H9 (cell line): Measurements from ENCODE around the gene BICD1. TPM values are rescaled to one million over a fixed set of nuclear protein-coding genes. Genes with fewer than 3 reads are reported as not detected.
A peak's percentile ranks its signal among the peaks of the same experiment; 100 is the strongest.

Source experiments
- DNase-seq: peaks from one replicate; pipeline ENCODE4 v3.0.0-alpha.2; 2017
- H2AFZ ChIP-seq: one replicate; pipeline ENCODE4 v1.6.1; 2013; ENCODE audit warnings: mild to moderate bottlenecking, low read length, control low read depth, moderate library complexity
- H2AK5ac ChIP-seq: 2 replicates; pipeline ENCODE4 v1.6.1; 2013; ENCODE audit warnings: low read length, control low read depth, mixed read lengths; ENCODE audit not compliant: insufficient read length
- H2BK120ac ChIP-seq: one replicate; pipeline ENCODE4 v1.6.1; 2013; ENCODE audit warnings: low read depth, mild to moderate bottlenecking, low read length, control low read depth, inconsistent platforms; ENCODE audit not compliant: poor library complexity, severe bottlenecking
- H2BK12ac ChIP-seq: 2 replicates; pipeline ENCODE4 v1.6.1; 2013; ENCODE audit warnings: low read length, control low read depth, mixed read lengths, low read depth; ENCODE audit not compliant: insufficient read length
- H2BK15ac ChIP-seq: 2 replicates; pipeline ENCODE4 v1.6.1; 2013; ENCODE audit warnings: low read depth, low read length, control low read depth
- H2BK20ac ChIP-seq: one replicate; pipeline ENCODE4 v1.6.1; 2013; ENCODE audit warnings: low read depth, mild to moderate bottlenecking, low read length, control low read depth, inconsistent platforms; ENCODE audit not compliant: poor library complexity, severe bottlenecking
- H2BK5ac ChIP-seq: 2 replicates; pipeline ENCODE4 v1.6.1; 2013; ENCODE audit warnings: low read length, control low read depth, mixed read lengths; ENCODE audit not compliant: insufficient read length
- H3K14ac ChIP-seq: 2 replicates; pipeline ENCODE4 v1.6.1; 2013; ENCODE audit warnings: low read length, control low read depth; ENCODE audit not compliant: insufficient read depth
- H3K18ac ChIP-seq: 2 replicates; pipeline ENCODE4 v1.6.1; 2013; ENCODE audit warnings: low read depth, mild to moderate bottlenecking, mixed read lengths, low read length, control low read depth; ENCODE audit not compliant: insufficient read length
- H3K23ac ChIP-seq: 2 replicates; pipeline ENCODE4 v1.6.1; 2013; ENCODE audit warnings: low read length, control low read depth, mixed read lengths, low read depth; ENCODE audit not compliant: insufficient read length
- H3K23me2 ChIP-seq: 2 replicates; pipeline ENCODE4 v1.6.1; 2013; ENCODE audit warnings: low read depth, mild to moderate bottlenecking, mixed read lengths, low read length, control low read depth; ENCODE audit not compliant: insufficient read length, poor library complexity, severe bottlenecking
- H3K27ac ChIP-seq: 2 replicates; pipeline ENCODE4 v1.5.1; 2013; ENCODE audit warnings: low read length, control low read depth, mixed read lengths, low read depth; ENCODE audit not compliant: insufficient read length
- H3K27me3 ChIP-seq: 2 replicates; pipeline ENCODE4 v1.6.1; 2013; ENCODE audit warnings: low read length, control low read depth, inconsistent platforms; ENCODE audit not compliant: insufficient read depth
- H3K4ac ChIP-seq: 2 replicates; pipeline ENCODE4 v1.6.1; 2013; ENCODE audit warnings: low read depth, mild to moderate bottlenecking, control low read depth, inconsistent platforms, low read length, moderate library complexity
- H3K4me1 ChIP-seq: 2 replicates; pipeline ENCODE4 v1.6.1; 2013; ENCODE audit warnings: low read length, control low read depth, inconsistent platforms; ENCODE audit not compliant: insufficient read depth
- H3K4me2 ChIP-seq: 2 replicates; pipeline ENCODE4 v1.6.1; 2013; ENCODE audit warnings: low read length, control low read depth, mixed read lengths; ENCODE audit not compliant: insufficient read length, insufficient read depth
- H3K56ac ChIP-seq: 2 replicates; pipeline ENCODE4 v1.6.1; 2013; ENCODE audit warnings: low read depth, mild to moderate bottlenecking, mixed read lengths, low read length, control low read depth; ENCODE audit not compliant: insufficient read length
- H3K79me1 ChIP-seq: 2 replicates; pipeline ENCODE4 v1.6.1; 2013; ENCODE audit warnings: low read depth, mild to moderate bottlenecking, moderate library complexity, low read length, control low read depth, inconsistent platforms; ENCODE audit not compliant: insufficient read depth, poor library complexity, severe bottlenecking
- H3K79me2 ChIP-seq: 2 replicates; pipeline ENCODE4 v1.6.1; 2013; ENCODE audit warnings: low read length, control low read depth, inconsistent platforms; ENCODE audit not compliant: insufficient read depth
- H3K9ac ChIP-seq: 2 replicates; pipeline ENCODE4 v1.6.1; 2013; ENCODE audit warnings: low read length, control low read depth, mixed read lengths; ENCODE audit not compliant: insufficient read length; ENCODE audit errors: extremely low read depth
- H3K9me3 ChIP-seq: one replicate; pipeline ENCODE4 v1.6.1; 2013; ENCODE audit warnings: low read depth, low read length, inconsistent platforms; ENCODE audit not compliant: control insufficient read depth
- H3T11ph ChIP-seq: one replicate; pipeline ENCODE4 v1.6.1; 2013; ENCODE audit warnings: mild to moderate bottlenecking, low read length, control low read depth, inconsistent platforms
- H4K20me1 ChIP-seq: one replicate; pipeline ENCODE4 v1.6.1; 2013; ENCODE audit not compliant: control insufficient read depth, insufficient read length, insufficient read depth
- H4K5ac ChIP-seq: 2 replicates; pipeline ENCODE4 v1.6.1; 2013; ENCODE audit warnings: low read depth, mild to moderate bottlenecking, mixed read lengths, low read length, control low read depth; ENCODE audit not compliant: insufficient read length
- H4K8ac ChIP-seq: replicated peaks from 2 replicates; pipeline ENCODE4 v1.6.1; 2013; ENCODE audit warnings: low read length, control low read depth, mixed read lengths, low read depth; ENCODE audit not compliant: insufficient read length
- H4K91ac ChIP-seq: 2 replicates; pipeline ENCODE4 v1.6.1; 2013; ENCODE audit warnings: low read depth, mild to moderate bottlenecking, moderate library complexity, mixed read lengths, low read length, control low read depth; ENCODE audit not compliant: insufficient read length
- H3K27ac Mint-ChIP-seq, 3 experiments: 2 replicates in 2 of 3; 3 replicates in 1 of 3; pipeline ENCODE4 v1.8.0; 2020 to 2021; ENCODE audit warnings: mixed read lengths in 3 of 3, mild to moderate bottlenecking in 1 of 3, moderate library complexity in 1 of 3
- H3K27me3 Mint-ChIP-seq: 2 replicates; pipeline ENCODE4 v1.8.0; 2021; ENCODE audit warnings: low read depth, mild to moderate bottlenecking, moderate library complexity, mixed read lengths
- H3K36me3 Mint-ChIP-seq, 3 experiments: 2 replicates in 2 of 3; 3 replicates in 1 of 3; pipeline ENCODE4 v1.8.0; 2020 to 2021; ENCODE audit warnings: low read depth in 3 of 3, mixed read lengths in 3 of 3; ENCODE audit not compliant: insufficient read depth in 1 of 3
- H3K4me1 Mint-ChIP-seq, 2 experiments: 2 replicates each; pipeline ENCODE4 v1.8.0; 2020; ENCODE audit warnings: mixed read lengths in 2 of 2
- H3K4me3 Mint-ChIP-seq, 2 experiments: 2 replicates in 1 of 2; 3 replicates in 1 of 2; pipeline ENCODE4 v1.8.0; 2020 to 2021; ENCODE audit warnings: mild to moderate bottlenecking in 2 of 2, mixed read lengths in 2 of 2, moderate library complexity in 1 of 2
- H3K9me3 Mint-ChIP-seq, 2 experiments: 2 replicates in 1 of 2; 3 replicates in 1 of 2; pipeline ENCODE4 v1.8.0; 2020; ENCODE audit warnings: mild to moderate bottlenecking in 2 of 2, mixed read lengths in 2 of 2, moderate library complexity in 1 of 2
- WGBS: extraction: QIAGEN DNeasy Blood & Tissue Kit; methylation state at CpG from one replicate; pipeline ENCODE4 v1.1.7; 2013; ENCODE audit warnings: missing lambda C conversion rate, low lambda C conversion rate, mixed read lengths; ENCODE audit not compliant: insufficient read length; ENCODE audit errors: extremely low coverage; 5-methylcytosine and 5-hydroxymethylcytosine counted together
- total RNA-seq: library from RNA; stranded (reverse); gene quantifications from 2 replicates; pipeline ENCODE4 v1.2.1, GENCODE V29; 2021
- TF ChIP-seq, protein P1 (sequence below): fragments of 200-600 bp; sonication (generic); conservative IDR thresholded peaks from 3 replicates; pipeline ENCODE4 v1.8.0; 2021; ENCODE audit warnings: antibody characterized with exemption, mild to moderate bottlenecking

BICD1 gene
- total RNA-seq, 1 experiment from 2014 or later, result 134 TPM

DNA sequence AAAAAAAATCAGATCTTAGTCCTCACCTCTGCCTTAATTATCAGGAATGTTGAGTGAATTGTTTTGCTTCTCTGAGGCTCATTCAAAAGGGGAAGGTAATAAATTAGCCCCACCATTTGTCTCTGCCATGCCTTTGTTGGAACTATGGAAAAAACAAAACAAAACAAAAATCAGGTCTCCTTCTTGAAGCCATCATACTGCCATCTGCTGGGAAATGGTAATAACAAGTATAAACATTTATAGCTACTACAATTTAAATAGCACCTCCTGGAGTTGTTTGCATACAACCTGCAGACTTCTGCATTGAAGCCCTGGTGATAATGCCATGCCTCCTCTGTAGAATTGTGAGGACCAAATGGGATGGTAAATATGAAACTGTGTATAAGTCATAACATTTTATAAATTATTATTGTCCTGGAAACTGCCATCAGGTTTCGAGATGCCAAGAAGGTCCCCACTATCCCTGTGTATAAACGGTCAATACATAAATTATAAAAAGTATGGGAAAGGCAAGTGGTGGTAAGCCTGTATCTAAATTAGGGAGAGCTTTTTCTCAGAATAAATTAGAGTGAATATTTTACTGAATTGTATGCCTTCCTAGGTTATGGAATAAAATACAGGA lies 205.5 kb downstream of the BICD1 start:
- Histone ChIP-seq H2AFZ (no peak overlapping the region), H2BK5ac (no peak overlapping the region), H3K27me3 (no peaks in the 10 kb centered on the region), H3K4me1 (no peaks in the 10 kb centered on the region), H2BK15ac (no peak overlapping the region), H4K5ac (no peak overlapping the region), H3K23me2 (no peaks in the 10 kb centered on the region), H2BK12ac (no peak overlapping the region), H3K9ac (no peak overlapping the region), H4K20me1 (no peaks in the 10 kb centered on the region), H2AK5ac (no peak overlapping the region), H3K27ac (no peak overlapping the region), H2BK20ac (no peak overlapping the region), H3K4me2 (no peak overlapping the region), H3K4ac (no peak overlapping the region), H3T11ph (no peak overlapping the region), H3K56ac (no peak overlapping the region), H3K14ac (no peak overlapping the region), H4K91ac (no peak overlapping the region), H3K79me1 (peaks cover 2% of the 10 kb centered on the region), H2BK120ac (no peak overlapping the region), H3K9me3 (no peaks in the 10 kb centered on the region), H3K79me2 (no peaks in the 10 kb centered on the region), H3K18ac (no peak overlapping the region), H4K8ac (no peak overlapping the region), H3K23ac (no peak overlapping the region)
- no peak for DNase-seq
- Mint-ChIP-seq H3K27me3 (no peaks in the 10 kb centered on the region), H3K36me3 (peaks cover 2 to 29% (median 21%) of the 10 kb centered on the region in 3 experiments; a peak in 6 of 7 replicates), H3K27ac (peak overlapping the region in 2 of 3 experiments; percentile 76 to 93; a peak in 3 of 7 replicates), H3K4me1 (peaks cover 12 to 22% of the 10 kb centered on the region in 2 experiments), H3K4me3 (no peak overlapping the region), H3K9me3 (peaks cover 3 to 4% of the 10 kb centered on the region in 2 experiments; a peak in 4 of 5 replicates)
- TF ChIP-seq, protein P1, sequence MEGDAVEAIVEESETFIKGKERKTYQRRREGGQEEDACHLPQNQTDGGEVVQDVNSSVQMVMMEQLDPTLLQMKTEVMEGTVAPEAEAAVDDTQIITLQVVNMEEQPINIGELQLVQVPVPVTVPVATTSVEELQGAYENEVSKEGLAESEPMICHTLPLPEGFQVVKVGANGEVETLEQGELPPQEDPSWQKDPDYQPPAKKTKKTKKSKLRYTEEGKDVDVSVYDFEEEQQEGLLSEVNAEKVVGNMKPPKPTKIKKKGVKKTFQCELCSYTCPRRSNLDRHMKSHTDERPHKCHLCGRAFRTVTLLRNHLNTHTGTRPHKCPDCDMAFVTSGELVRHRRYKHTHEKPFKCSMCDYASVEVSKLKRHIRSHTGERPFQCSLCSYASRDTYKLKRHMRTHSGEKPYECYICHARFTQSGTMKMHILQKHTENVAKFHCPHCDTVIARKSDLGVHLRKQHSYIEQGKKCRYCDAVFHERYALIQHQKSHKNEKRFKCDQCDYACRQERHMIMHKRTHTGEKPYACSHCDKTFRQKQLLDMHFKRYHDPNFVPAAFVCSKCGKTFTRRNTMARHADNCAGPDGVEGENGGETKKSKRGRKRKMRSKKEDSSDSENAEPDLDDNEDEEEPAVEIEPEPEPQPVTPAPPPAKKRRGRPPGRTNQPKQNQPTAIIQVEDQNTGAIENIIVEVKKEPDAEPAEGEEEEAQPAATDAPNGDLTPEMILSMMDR, result peak; percentile 63
- WGBS, result no CpG with 5 or more reads among the region's 2 CpGs
